GM04504 (cell line): ENCODE measurements around the gene KRR1.
"Not testable (repeated sequence)": the region's sequence is repeated elsewhere in the genome, so short reads cannot be mapped to it uniquely, and the experiment has no call there.

Source experiments
- DNase-seq: peaks from one replicate; pipeline ENCODE4 v3.0.0-alpha.2; 2012; ENCODE audit warnings: low read depth

KRR1 gene

GRCh38 chr12:75476071-75476470 lies 35.3 kb downstream of the KRR1 start:
- no peak for DNase-seq

GRCh38 chr12:75474116-75474515 lies 37.3 kb downstream of the KRR1 start:
- DNase-seq, result no peak

GRCh38 chr12:75471902-75472890 lies 39.2 kb downstream of the KRR1 start:
- no peak for DNase-seq

- DNase-seq, result no peak
These were observed 51.2 kb downstream of the KRR1 start for GRCh38 chr12:75460204-75460603.

GRCh38 chr12:75459755-75460154 lies 51.7 kb downstream of the KRR1 start:
- DNase-seq, result no peak

GRCh38 chr12:75457866-75458265 lies 53.5 kb downstream of the KRR1 start:
- not testable (repeated sequence) for DNase-seq

- no peak for DNase-seq
These were observed 54.2 kb downstream of the KRR1 start for GRCh38 chr12:75457191-75457590.

- DNase-seq, result no peak
These were observed 55.6 kb downstream of the KRR1 start for GRCh38 chr12:75455839-75456238.

- DNase-seq, result no peak
These were observed 58.6 kb downstream of the KRR1 start for GRCh38 chr12:75452675-75453330.

- no peak for DNase-seq
These were observed 63.6 kb downstream of the KRR1 start for GRCh38 chr12:75447691-75448393.

- DNase-seq, result no peak
These were observed 64.6 kb downstream of the KRR1 start for GRCh38 chr12:75446857-75447256.

GRCh38 chr12:75445137-75445507 lies 66.3 kb downstream of the KRR1 start:
- DNase-seq, result not testable (repeated sequence)

GRCh38 chr12:75444429-75445136 lies 66.8 kb downstream of the KRR1 start:
- no peak for DNase-seq

GRCh38 chr12:75443709-75444108 lies 67.7 kb downstream of the KRR1 start:
- no peak for DNase-seq

GRCh38 chr12:75442454-75442853 lies 69.0 kb downstream of the KRR1 start:
- not testable (repeated sequence) for DNase-seq

- not testable (repeated sequence) for DNase-seq
These were observed 69.5 kb downstream of the KRR1 start for GRCh38 chr12:75441687-75442449.
